Measurements from ENCODE around the gene ENPP1. TPM values are rescaled to one million over a fixed set of nuclear protein-coding genes. Genes with fewer than 3 reads are reported as not detected.

The ENPP1 gene
- total and polyA plus RNA-seq, 4 donors = 1.3 to 35.2 (median 14.5) TPM

DNA sequence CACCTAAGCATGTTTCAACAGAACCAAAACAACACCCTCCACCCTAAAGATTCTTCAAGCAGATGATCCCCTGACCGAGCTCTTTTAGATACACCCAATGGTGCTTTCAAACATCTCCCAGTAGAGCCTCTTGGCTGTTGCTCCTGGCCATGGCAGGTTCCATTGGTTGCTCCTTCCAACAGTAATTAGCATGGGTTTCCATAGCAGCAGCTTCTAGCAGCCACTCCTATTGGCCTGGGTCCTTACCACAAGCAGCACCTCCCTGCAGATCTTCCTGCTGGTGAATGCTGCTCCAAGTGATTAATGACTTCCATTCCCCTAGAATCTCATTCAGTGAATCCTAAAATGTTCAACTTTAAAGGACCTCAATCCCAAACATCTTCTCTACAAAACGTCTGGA is 129.4 kb downstream of the ENPP1 start:
- Histone ChIP-seq H3K36me3 (ENCODE audit: control insufficient read depth in 1 of 2, insufficient read depth in 2 of 2, low read length in 1 of 2) (no peaks in the 10 kb centered on the region), H3K4me1 (ENCODE audit: control insufficient read depth in 1 of 2, insufficient read depth in 2 of 2, low read length in 2 of 2) (no peaks in the 10 kb centered on the region), H3K27ac (ENCODE audit: low read depth in 1 of 2, low read length in 2 of 2) (no peak overlapping the region), H3K27me3 (ENCODE audit: control insufficient read depth in 1 of 2, insufficient read depth in 2 of 2, low read length in 1 of 2) (no peaks in the 10 kb centered on the region), H3K9me3 (ENCODE audit: control insufficient read depth, low read length) (no peaks in the 10 kb centered on the region), H3K4me3 (ENCODE audit: low read length in 2 of 2) (no peak overlapping the region)
- DNase-seq = peak in 1 of 2 donors; percentile 52
- peak; percentile 38 for ATAC-seq (ENCODE audit: low FRiP score)
- intact Hi-C loops (cut with DNase I) = no loop called here
- 69 to 77% methylated on average over 2 of the region's 2 CpGs for WGBS, 2 donors

DNA sequence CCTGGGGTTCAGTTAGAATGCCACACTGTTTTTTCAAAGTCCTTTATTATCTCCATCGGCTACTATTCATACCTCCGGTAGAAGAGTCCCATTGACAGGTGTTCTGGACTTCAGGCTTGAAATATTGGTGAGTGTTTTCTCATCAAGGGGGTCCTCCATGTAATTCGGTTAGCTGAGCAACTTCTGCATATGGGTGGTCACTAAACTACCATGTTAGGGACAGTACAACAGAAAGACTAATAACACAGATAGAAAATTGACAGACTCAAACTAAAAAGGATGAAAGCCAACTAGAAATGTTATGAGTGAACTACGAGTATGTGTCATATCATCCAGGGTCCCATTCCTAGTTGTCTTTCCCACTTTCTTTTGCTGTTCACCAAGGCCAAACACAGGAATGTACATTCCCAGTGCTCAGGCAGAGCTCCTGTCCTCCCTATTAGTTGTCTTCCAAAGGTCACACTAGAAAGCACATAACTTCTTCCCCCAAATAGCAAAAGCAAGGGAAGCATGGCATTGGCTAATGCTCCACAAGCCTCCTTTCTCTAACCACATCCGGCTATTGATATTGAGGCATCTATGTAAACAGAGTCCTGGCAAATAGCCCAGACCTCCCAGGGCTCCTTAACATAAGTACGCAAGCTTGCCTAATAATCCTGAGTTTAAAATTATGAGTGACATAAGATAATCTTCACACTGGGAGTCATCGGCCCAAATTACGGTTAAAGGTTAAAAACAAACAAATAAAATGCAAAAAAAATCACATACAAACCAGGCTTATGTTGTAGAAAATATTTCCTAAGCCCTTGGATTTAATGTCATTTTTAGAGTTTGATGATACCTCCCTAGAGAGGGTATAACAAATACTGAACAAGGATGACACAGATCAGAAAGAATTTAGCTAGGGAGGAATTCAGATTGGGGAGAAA is 130.1 kb downstream of the ENPP1 start:
- Histone ChIP-seq H3K4me3 (ENCODE audit: low read length in 2 of 2) (no peak overlapping the region), H3K27ac (ENCODE audit: low read depth in 1 of 2, low read length in 2 of 2) (no peak overlapping the region), H3K27me3 (ENCODE audit: control insufficient read depth in 1 of 2, insufficient read depth in 2 of 2, low read length in 1 of 2) (no peaks in the 10 kb centered on the region), H3K9me3 (ENCODE audit: control insufficient read depth, low read length) (no peaks in the 10 kb centered on the region), H3K36me3 (ENCODE audit: control insufficient read depth in 1 of 2, insufficient read depth in 2 of 2, low read length in 1 of 2) (no peaks in the 10 kb centered on the region), H3K4me1 (ENCODE audit: control insufficient read depth in 1 of 2, insufficient read depth in 2 of 2, low read length in 2 of 2) (no peaks in the 10 kb centered on the region)
- DNase-seq (no peak), ATAC-seq (ENCODE audit: low FRiP score) (no peak)
- 92 to 93% methylated on average over 8 of the region's 8 CpGs for WGBS, 2 donors
- intact Hi-C loops (cut with DNase I) = no loop called here

Small RNAs within 50 kb of the gene (microRNA-seq; reads per million reads assigned to microRNA genes)
- gene MIR548H5 = 0 reads per million in 2 donors

Other genes starting within 250 kb of the ENPP1 start
- gene ARG1, start 234.8 kb upstream of the ENPP1 start, total RNA-seq = 1 to 10 TPM in 1 of 2 donors, under 1 TPM in 1; 0.87 to 4.6 TPM
- not detected for gene ARG1, start 234.8 kb upstream of the ENPP1 start, polyA plus RNA-seq
- gene MED23, start 179.8 kb upstream of the ENPP1 start, total RNA-seq = 10 to 100 TPM; 29.1 to 32.9 TPM
- 10 to 100 TPM in 1 of 2 donors, 1 to 10 TPM in 1; 4.0 to 17.9 TPM for gene MED23, start 179.8 kb upstream of the ENPP1 start, polyA plus RNA-seq
- 1 to 10 TPM in 1 of 2 donors, under 1 TPM in 1; 0.26 to 1.7 TPM for gene ENPP3, start 170.7 kb upstream of the ENPP1 start, total RNA-seq
- 1 to 10 TPM in 1 of 2 donors, under 1 TPM in 1; 0.41 to 1.0 TPM for gene ENPP3, start 170.7 kb upstream of the ENPP1 start, polyA plus RNA-seq
- not detected for gene OR2A4, start 106.6 kb upstream of the ENPP1 start, total RNA-seq
- gene OR2A4, start 106.6 kb upstream of the ENPP1 start, polyA plus RNA-seq = 1 to 10 TPM in 1 of 2 donors, not detected in 1; 1.0 TPM
- not detected for gene CTAGE9, start 97.0 kb upstream of the ENPP1 start, total RNA-seq
- gene CTAGE9, start 97.0 kb upstream of the ENPP1 start, polyA plus RNA-seq = not detected
- 1,000 to 10,000 TPM in 1 of 2 donors, 100 to 1,000 TPM in 1; 588 to 1,507 TPM for gene CCN2, start 143.4 kb downstream of the ENPP1 start, total RNA-seq
- 100 to 1,000 TPM; 221 to 957 TPM for gene CCN2, start 143.4 kb downstream of the ENPP1 start, polyA plus RNA-seq

Data from aorta (tissue), 5 donors.